Activated CD4-positive, alpha-beta T cell treated with anti-CD3 and anti-CD28 coated beads, Interleukin-2, amount 10 ng/mL, durations not matched to agents 24 days and 14 days (primary cell): Measurements from ENCODE around the gene GPR179. TPM values are rescaled to one million over a fixed set of nuclear protein-coding genes. Genes with fewer than 3 reads are reported as not detected.
A peak's percentile ranks its signal among the peaks of the same experiment; 100 is the strongest.

ENCODE experiments used
- DNase-seq: peaks from one replicate; pipeline ENCODE4 v3.0.0; 2022
- H3K27ac Mint-ChIP-seq: one replicate; pipeline ENCODE4 v1.8.0; 2022; ENCODE audit warnings: mild to moderate bottlenecking, mixed read lengths
- H3K27me3 Mint-ChIP-seq: one replicate; pipeline ENCODE4 v1.8.0; 2022; ENCODE audit warnings: mixed read lengths
- H3K36me3 Mint-ChIP-seq: one replicate; pipeline ENCODE4 v1.8.0; 2022; ENCODE audit warnings: low read depth, mild to moderate bottlenecking, mixed read lengths
- H3K4me1 Mint-ChIP-seq: one replicate; pipeline ENCODE4 v1.8.0; 2021; ENCODE audit warnings: mixed read lengths
- H3K4me3 Mint-ChIP-seq: one replicate; pipeline ENCODE4 v1.8.0; 2022; ENCODE audit warnings: mild to moderate bottlenecking, moderate library complexity, mixed read lengths
- H3K9me3 Mint-ChIP-seq: one replicate; pipeline ENCODE4 v1.8.0; 2021; ENCODE audit warnings: mixed read lengths
- intact Hi-C: fragments of 100-400 bp; cut with micrococcal nuclease; formaldehyde crosslinking; loops from one replicate; pipeline ENCODE4 v1.15.1; 2023
- total RNA-seq: library from RNA; stranded (reverse); gene quantifications from 2 replicates; pipeline ENCODE4 v1.2.3, GENCODE V29; 2022

GPR179 gene, protein sequence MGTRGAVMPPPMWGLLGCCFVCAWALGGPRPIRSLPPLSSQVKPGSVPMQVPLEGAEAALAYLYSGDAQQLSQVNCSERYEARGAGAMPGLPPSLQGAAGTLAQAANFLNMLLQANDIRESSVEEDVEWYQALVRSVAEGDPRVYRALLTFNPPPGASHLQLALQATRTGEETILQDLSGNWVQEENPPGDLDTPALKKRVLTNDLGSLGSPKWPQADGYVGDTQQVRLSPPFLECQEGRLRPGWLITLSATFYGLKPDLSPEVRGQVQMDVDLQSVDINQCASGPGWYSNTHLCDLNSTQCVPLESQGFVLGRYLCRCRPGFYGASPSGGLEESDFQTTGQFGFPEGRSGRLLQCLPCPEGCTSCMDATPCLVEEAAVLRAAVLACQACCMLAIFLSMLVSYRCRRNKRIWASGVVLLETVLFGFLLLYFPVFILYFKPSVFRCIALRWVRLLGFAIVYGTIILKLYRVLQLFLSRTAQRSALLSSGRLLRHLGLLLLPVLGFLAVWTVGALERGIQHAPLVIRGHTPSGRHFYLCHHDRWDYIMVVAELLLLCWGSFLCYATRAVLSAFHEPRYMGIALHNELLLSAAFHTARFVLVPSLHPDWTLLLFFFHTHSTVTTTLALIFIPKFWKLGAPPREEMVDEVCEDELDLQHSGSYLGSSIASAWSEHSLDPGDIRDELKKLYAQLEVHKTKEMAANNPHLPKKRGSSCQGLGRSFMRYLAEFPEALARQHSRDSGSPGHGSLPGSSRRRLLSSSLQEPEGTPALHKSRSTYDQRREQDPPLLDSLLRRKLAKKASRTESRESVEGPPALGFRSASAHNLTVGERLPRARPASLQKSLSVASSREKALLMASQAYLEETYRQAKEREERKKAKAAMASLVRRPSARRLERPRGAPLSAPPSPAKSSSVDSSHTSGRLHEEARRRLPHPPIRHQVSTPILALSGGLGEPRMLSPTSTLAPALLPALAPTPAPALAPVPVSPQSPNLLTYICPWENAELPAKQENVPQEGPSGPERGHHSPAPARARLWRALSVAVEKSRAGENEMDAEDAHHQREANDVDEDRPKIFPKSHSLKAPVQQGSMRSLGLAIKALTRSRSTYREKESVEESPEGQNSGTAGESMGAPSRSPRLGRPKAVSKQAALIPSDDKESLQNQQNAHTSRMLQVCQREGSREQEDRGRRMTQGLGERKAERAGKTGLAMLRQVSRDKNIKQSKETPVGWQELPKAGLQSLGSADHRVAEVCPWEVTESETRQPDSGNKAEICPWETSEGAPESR (N-terminal part only)
- total RNA-seq, result not detected in 2 replicates

- Mint-ChIP-seq H3K4me3 (no peak within 1 kb of the TSS), H3K27me3 (peaks cover 6% of the 10 kb centered on the region), H3K36me3 (no peaks in the 10 kb centered on the region), H3K4me1 (no peaks in the 10 kb centered on the region), H3K27ac (no peak within 1 kb of the TSS), H3K9me3 (no peaks in the 10 kb centered on the region)
- no peak for DNase-seq
- intact Hi-C loops, result no loop called here
Measured at GRCh38 chr17:38343608-38344419, at the start of gene GPR179. Gene GPR179 (minus strand): TSS chr17:38343956. CDS start chr17:38343789, 167 bp downstream.

DNA sequence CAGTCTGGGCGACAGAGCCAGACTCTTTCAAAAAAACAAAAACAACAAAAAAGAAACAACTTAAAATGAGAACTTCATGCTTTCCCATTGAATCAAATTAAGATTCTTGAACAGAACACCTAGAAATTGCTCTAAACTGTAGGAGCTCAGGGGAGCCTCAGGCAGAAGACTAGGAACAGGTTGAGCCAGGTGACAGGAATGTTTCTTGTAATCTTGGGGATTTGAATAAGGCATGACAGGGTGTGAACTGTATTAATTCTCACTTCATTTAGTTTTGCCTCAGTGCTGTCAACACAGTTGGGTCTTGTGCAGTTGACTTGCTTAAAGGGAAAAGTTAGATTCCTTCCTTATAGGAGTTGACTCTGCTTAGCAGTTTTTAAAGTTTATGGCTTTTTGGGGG, 35.7 kb upstream of the GPR179 start:
- Mint-ChIP-seq H3K27ac (no peak overlapping the region), H3K36me3 (peaks cover 14% of the 10 kb centered on the region), H3K27me3 (no peaks in the 10 kb centered on the region), H3K4me3 (no peak overlapping the region), H3K9me3 (no peaks in the 10 kb centered on the region), H3K4me1 (no peaks in the 10 kb centered on the region)
- intact Hi-C loops, result no loop called here
- no peak for DNase-seq

DNA sequence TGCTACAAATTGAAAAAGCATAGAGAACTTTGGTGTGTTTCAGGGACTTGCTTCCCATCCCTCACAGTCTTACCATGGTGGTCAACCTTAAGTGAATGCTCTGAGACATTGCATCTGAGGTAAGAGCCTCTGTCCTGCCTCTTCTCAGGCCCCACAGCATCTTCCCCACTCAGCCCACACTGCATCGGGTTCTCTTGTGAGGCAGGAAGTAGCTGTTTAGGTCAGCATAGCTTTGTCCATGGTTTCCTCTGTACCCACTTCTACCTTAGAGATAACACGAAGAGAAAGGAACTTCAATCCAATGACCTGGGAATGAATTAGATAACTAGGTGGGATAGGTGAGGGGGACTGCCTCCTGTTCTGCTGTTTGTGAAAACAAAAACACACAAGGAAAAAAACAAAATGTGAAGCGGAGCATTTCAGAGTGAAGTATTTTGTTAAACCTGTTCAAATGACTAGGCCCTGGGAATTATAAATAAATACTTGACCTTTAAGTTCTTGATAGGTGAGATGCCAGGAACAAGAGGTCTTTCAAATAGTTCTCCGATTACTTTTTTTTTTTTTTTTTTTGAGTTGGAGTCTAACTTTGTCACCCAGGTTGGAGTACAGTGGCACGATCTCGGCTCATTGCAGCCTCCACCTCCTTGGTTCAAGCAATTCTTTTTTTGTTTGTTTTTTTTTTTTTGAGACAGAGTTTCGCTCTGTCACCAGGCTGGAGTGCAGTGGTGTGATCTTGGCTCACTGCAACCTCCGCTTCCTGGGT, 25.5 kb upstream of the GPR179 start:
- no peak overlapping the region for H3K4me3 Mint-ChIP-seq
- intact Hi-C loops, result no loop called here
- H3K36me3 Mint-ChIP-seq, result peaks cover 33% of the 10 kb centered on the region
- H3K27ac Mint-ChIP-seq, result no peak overlapping the region
- no peaks in the 10 kb centered on the region for H3K9me3 Mint-ChIP-seq
- no peak for DNase-seq
- peaks cover 3% of the 10 kb centered on the region for H3K4me1 Mint-ChIP-seq
- no peaks in the 10 kb centered on the region for H3K27me3 Mint-ChIP-seq

- intact Hi-C loops, result no loop called here
- Mint-ChIP-seq H3K27ac (no peak overlapping the region), H3K36me3 (peaks cover 16% of the 10 kb centered on the region), H3K27me3 (no peaks in the 10 kb centered on the region), H3K9me3 (no peaks in the 10 kb centered on the region), H3K4me1 (peaks cover 3% of the 10 kb centered on the region), H3K4me3 (no peak overlapping the region)
- DNase-seq, result no peak
Measured at GRCh38 chr17:38364741-38365140, 21.0 kb upstream of the GPR179 start.

- Mint-ChIP-seq H3K27me3 (no peaks in the 10 kb centered on the region), H3K4me3 (no peak overlapping the region), H3K36me3 (peaks cover 7% of the 10 kb centered on the region), H3K9me3 (no peaks in the 10 kb centered on the region), H3K27ac (no peak overlapping the region), H3K4me1 (no peaks in the 10 kb centered on the region)
- intact Hi-C loops, result no loop called here
- no peak for DNase-seq
Measured at GRCh38 chr17:38363016-38363415, 19.3 kb upstream of the GPR179 start.

DNA sequence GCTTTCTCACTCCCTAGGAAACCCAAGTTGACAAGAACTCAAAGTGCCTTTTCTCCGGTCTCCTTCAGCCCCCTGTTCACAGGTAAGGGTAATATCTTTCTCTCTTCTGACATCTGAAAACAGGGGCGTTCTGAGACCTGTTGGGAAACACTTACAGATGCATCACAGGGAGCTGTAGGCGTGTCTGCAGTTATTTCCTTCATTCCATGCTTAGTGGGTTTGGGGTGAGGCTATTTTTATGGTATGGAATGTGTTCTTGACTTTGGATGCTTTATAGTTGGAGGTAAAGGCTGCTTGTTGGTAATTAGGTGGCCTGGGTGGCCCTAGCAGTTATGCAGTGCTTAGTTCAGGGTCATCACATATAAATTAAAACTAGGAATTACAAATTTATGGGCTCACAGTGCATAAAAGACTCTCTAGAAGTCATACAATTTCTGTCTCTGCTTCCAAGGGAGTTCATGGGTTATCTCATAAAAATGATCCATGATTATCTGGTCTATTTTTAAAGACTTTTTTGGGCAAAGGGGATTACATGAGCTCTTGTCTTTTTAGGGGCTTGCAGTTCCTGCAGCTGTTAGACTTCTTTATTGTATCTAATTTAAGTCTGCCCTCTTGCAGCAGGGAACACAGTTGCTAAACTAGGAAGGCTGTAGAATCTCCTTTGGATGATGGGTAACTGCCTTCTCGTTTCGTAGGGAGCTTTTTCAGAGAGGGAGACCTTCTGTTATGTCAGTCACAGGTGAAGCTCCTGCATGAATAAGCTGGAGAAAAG, 18.1 kb upstream of the GPR179 start:
- no peak for DNase-seq
- H3K27me3 Mint-ChIP-seq, result no peaks in the 10 kb centered on the region
- H3K4me1 Mint-ChIP-seq, result peaks cover 6% of the 10 kb centered on the region
- no peak overlapping the region for H3K4me3 Mint-ChIP-seq
- no peaks in the 10 kb centered on the region for H3K9me3 Mint-ChIP-seq
- no peak overlapping the region for H3K27ac Mint-ChIP-seq
- H3K36me3 Mint-ChIP-seq, result peaks cover 2% of the 10 kb centered on the region
- intact Hi-C loops, result no loop called here

DNA sequence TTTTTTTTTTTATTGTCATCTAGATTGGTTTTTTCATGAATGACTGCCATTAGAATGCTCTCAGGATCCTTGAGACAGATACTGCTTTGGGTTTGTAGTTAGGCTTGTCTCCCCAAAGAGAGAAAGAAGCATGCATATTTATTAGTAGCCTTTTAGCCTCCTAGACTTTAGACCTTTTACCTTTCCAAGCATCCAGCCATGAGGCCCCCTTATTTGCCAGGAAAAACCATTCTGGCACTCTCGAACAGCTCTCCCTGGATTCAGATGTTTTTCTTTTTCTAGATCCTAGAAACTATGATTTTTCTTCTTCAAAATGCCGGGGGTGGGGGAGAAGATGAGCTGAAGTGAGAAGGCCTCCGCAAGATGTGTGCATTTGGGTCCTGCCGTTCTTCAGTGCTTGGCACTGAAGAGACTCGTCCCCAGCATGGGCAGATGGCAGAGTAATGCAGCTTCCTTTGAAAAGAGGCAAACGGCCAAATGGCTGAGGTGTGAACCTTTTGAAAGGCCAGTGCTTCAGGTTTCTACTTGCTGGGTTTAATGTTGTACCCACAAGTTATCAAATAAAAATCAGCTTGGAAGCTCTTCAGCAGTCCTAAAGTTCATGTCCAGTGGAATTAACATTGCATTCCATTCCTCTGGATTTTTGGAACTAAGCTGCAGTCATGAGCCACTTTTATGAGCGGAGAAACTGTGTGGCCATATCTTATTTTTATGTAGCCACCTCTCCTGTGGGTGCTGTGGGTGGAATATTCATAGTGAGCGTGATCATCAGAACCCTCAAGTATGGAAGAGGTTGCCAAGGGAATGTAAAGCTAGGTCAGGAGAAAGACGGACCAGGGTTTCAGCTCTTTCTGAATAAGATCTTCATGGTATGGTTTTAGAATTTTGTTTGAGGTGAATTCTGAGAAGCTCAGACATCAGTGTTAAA, 15.1 kb upstream of the GPR179 start:
- Mint-ChIP-seq H3K27ac (no peak overlapping the region), H3K9me3 (no peaks in the 10 kb centered on the region), H3K36me3 (peaks cover 9% of the 10 kb centered on the region), H3K4me3 (no peak overlapping the region), H3K4me1 (peaks cover 22% of the 10 kb centered on the region), H3K27me3 (no peaks in the 10 kb centered on the region)
- no peak for DNase-seq
- intact Hi-C loops, result loop anchor here (10.0 kb wide), 1 partner anchor 136 kb away; no protein-coding TSS in a partner anchor

DNA sequence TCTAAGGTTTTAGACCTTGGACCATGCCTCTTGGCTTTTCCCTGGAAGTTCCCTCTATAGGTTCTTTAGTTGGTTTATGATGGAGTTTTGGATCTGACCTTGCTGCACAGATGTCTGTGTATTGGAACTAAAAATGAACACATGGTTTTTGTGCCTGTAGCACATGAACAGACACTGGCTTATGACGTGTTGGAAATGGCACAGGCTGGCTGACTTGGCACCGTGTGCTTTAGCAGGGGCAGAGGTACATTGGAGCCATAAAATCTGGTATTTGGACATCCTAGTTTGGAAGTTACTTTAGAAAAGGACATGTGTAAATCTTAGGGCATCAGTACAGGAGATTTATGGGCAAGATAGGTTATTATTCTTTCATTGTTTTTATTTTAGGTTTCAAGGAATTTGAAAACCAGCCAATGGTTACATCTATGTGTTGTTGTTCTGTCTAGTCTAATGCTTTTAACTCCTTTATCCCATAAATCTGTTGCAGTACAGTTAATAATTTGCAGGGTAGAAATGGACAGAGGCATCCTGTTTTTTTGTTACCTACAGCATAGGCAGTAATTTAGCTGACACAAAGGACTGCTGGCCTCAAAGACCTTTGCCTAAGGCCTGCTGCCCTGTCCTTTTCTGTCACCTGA, 13.8 kb upstream of the GPR179 start:
- Mint-ChIP-seq H3K4me3 (no peak overlapping the region), H3K9me3 (no peaks in the 10 kb centered on the region), H3K36me3 (peaks cover 10% of the 10 kb centered on the region), H3K27ac (no peak overlapping the region), H3K4me1 (peaks cover 30% of the 10 kb centered on the region), H3K27me3 (no peaks in the 10 kb centered on the region)
- DNase-seq, result no peak
- intact Hi-C loops, result loop anchor here (10.0 kb wide), 1 partner anchor 137 kb away; no protein-coding TSS in a partner anchor

GRCh38 chr17:38355251-38355650, 11.5 kb upstream of the GPR179 start:
- intact Hi-C loops, result loop anchor here (10.0 kb wide), 1 partner anchor 140 kb away; no protein-coding TSS in a partner anchor
- Mint-ChIP-seq H3K27me3 (no peaks in the 10 kb centered on the region), H3K36me3 (peaks cover 10% of the 10 kb centered on the region), H3K27ac (no peak overlapping the region), H3K9me3 (no peaks in the 10 kb centered on the region), H3K4me3 (no peak overlapping the region), H3K4me1 (peaks cover 39% of the 10 kb centered on the region)
- DNase-seq, result no peak

GRCh38 chr17:38354466-38354865, 10.7 kb upstream of the GPR179 start:
- Mint-ChIP-seq H3K27ac (no peak overlapping the region), H3K4me1 (peaks cover 42% of the 10 kb centered on the region)

GRCh38 chr17:38353668-38354067, 9.9 kb upstream of the GPR179 start:
- no peaks in the 10 kb centered on the region for H3K9me3 Mint-ChIP-seq
- peak overlapping the region; percentile 81 for H3K4me3 Mint-ChIP-seq
- intact Hi-C loops, result loop anchor here (10.0 kb wide), 1 partner anchor 141 kb away; no protein-coding TSS in a partner anchor
- H3K36me3 Mint-ChIP-seq, result peaks cover 10% of the 10 kb centered on the region
- peaks cover 45% of the 10 kb centered on the region for H3K4me1 Mint-ChIP-seq
- H3K27me3 Mint-ChIP-seq, result no peaks in the 10 kb centered on the region
- no peak overlapping the region for H3K27ac Mint-ChIP-seq
- DNase-seq, result no peak

More at GRCh38 chr17:38354466-38354865, 10.7 kb upstream of the GPR179 start:
- DNase-seq, result no peak
- peak overlapping the region; percentile 6 for H3K4me3 Mint-ChIP-seq
- H3K27me3 Mint-ChIP-seq, result no peaks in the 10 kb centered on the region
- H3K9me3 Mint-ChIP-seq, result no peaks in the 10 kb centered on the region
- intact Hi-C loops, result loop anchor here (10.0 kb wide), 1 partner anchor 140 kb away; no protein-coding TSS in a partner anchor
- peaks cover 10% of the 10 kb centered on the region for H3K36me3 Mint-ChIP-seq
